Right lobe of liver (tissue), 4 donors: ENCODE measurements around the gene ADAM11.

Experiments used
- CTCF ChIP-seq, 4 donors: fragments of 200-600 bp in 3 of 4; fragments of 450-650 bp in 1 of 4; IDR thresholded peaks; one replicate each; pipeline versions ENCODE4 v1.5.1 to v1.8.0; 2016 to 2022; ENCODE audit warnings: antibody characterized with exemption in 4 of 4, mild to moderate bottlenecking in 2 of 4
- POLR2A ChIP-seq: fragments of 450-650 bp; IDR thresholded peaks from one replicate; pipeline ENCODE4 v1.6.1; 2017; ENCODE audit warnings: antibody characterized with exemption, mild to moderate bottlenecking
- donor health status: DM: no; HTN: no; CAD: no.
- donor health status: DM: no; HTN: no; CAD: no.
- donor health status: DM: no; HTN: yes; CAD: no.

GRCh38 chr17:44804302-44805089 is 45.7 kb downstream of the ADAM11 start:
- TF ChIP-seq CTCF (IDR thresholded peaks at IDR 0.05) (no peak), POLR2A (no peak)
